Neutrophil (primary cell): ENCODE data around the gene FSD2.

Source experiments
- H3K27ac ChIP-seq: fragments of 200-600 bp; sonication (generic); 2 replicates; pipeline ENCODE4 v1.5.1; 2016; ENCODE audit warnings: mild to moderate bottlenecking, moderate library complexity
- H3K27me3 ChIP-seq: fragments of 200-600 bp; sonication (generic); 2 replicates; pipeline ENCODE4 v1.6.0; 2016; ENCODE audit warnings: mild to moderate bottlenecking
- H3K36me3 ChIP-seq: fragments of 200-600 bp; sonication (generic); 2 replicates; pipeline ENCODE4 v1.5.1; 2017
- H3K4me1 ChIP-seq, 2 experiments: fragments of 200-600 bp in 1 of 2; sonication (generic) in 1 of 2; 1 replicate in 1 of 2; 2 replicates in 1 of 2; pipeline versions ENCODE4 v1.5.1 to v1.6.1; 2013 to 2016; ENCODE audit warnings: low read depth in 1 of 2, low read length in 1 of 2, mild to moderate bottlenecking in 1 of 2, moderate library complexity in 1 of 2; ENCODE audit not compliant: control insufficient read depth in 1 of 2, insufficient read depth in 1 of 2
- H3K4me3 ChIP-seq, 2 experiments: fragments of 200-600 bp in 1 of 2; sonication (generic) in 1 of 2; 1 replicate in 1 of 2; 2 replicates in 1 of 2; pipeline ENCODE4 v1.5.1; 2013 to 2016; ENCODE audit warnings: low read depth in 1 of 2, low read length in 1 of 2, mild to moderate bottlenecking in 1 of 2, moderate library complexity in 1 of 2
- H3K9me3 ChIP-seq: fragments of 200-600 bp; sonication (generic); 2 replicates; pipeline ENCODE4 v1.5.1; 2016
- CTCF ChIP-seq: fragments of 200-600 bp; sonication (generic); IDR thresholded peaks from 2 replicates; pipeline ENCODE4 v1.5.1; 2016; ENCODE audit warnings: antibody characterized with exemption

Gene FSD2

DNA sequence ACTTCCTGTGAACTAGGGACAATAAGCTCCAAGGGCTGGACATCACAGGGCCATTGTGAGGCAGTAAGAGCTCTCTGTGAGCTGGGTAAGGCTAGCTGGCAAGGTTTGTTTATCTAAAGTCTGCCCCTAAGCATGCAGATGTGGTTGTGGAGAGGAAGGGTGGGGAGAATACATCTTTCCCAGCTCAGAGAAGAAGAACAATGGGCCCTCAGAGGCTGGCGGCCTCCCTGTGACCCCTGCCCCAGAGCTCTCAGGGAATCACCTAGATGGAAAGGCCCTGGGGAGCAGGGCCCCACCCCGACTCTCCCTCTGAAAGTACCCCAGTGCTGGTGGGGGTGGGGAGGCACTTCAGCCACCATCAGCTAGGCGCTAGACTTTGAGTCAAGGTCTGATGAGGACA is 91.9 kb downstream of the FSD2 start:
- Histone ChIP-seq H3K36me3 (no peaks in the 10 kb centered on the region), H3K4me1 (peaks cover 7 to 10% of the 10 kb centered on the region in 2 experiments), H3K4me3 (no peak overlapping the region), H3K27me3 (peaks cover 38% of the 10 kb centered on the region), H3K9me3 (no peaks in the 10 kb centered on the region), H3K27ac (no peak overlapping the region)
- no peak for TF ChIP-seq CTCF

DNA sequence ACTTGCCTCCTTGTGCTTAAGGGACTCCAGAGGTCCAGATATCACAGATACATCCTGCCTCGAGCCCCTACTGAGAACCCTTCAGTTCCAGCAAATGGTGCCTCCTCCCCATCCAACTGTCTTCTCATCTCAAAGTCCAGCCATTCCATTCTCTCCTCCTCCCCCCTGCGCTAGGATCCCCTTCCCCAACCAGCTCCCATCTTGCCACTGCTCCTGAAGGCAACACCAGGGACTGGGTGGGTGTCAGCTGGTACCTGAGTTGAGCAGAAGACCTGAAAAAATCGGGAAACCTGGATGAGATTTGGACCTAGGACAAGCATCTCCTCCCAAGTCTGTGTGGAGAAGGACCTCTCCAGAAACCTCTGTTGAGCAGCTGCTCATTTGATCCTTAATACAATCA is 93.8 kb downstream of the FSD2 start:
- no peaks in the 10 kb centered on the region for H3K9me3 ChIP-seq
- no peak for TF ChIP-seq CTCF
- H3K27me3 ChIP-seq = peaks cover 58% of the 10 kb centered on the region
- H3K4me1 ChIP-seq = peaks cover 10 to 13% of the 10 kb centered on the region in 2 experiments
- H3K27ac ChIP-seq = no peak overlapping the region
- no peaks in the 10 kb centered on the region for H3K36me3 ChIP-seq
- H3K4me3 ChIP-seq = no peak overlapping the region

- TF ChIP-seq CTCF = no peak
- Histone ChIP-seq H3K9me3 (no peaks in the 10 kb centered on the region), H3K27ac (no peak overlapping the region), H3K4me3 (no peak overlapping the region), H3K27me3 (peaks cover 63% of the 10 kb centered on the region), H3K4me1 (peaks cover 10 to 13% of the 10 kb centered on the region in 2 experiments), H3K36me3 (no peaks in the 10 kb centered on the region)
Measured at GRCh38 chr15:82710926-82711490, 94.9 kb downstream of the FSD2 start.

- Histone ChIP-seq H3K4me3 (peak overlapping the region; percentile 66 to 68), H3K27me3 (peaks cover 71% of the 10 kb centered on the region), H3K9me3 (no peaks in the 10 kb centered on the region), H3K4me1 (peaks cover 10 to 13% of the 10 kb centered on the region in 2 experiments), H3K27ac (no peak overlapping the region), H3K36me3 (no peaks in the 10 kb centered on the region)
- TF ChIP-seq CTCF = no peak
Measured at GRCh38 chr15:82710208-82710555, 95.7 kb downstream of the FSD2 start.

DNA sequence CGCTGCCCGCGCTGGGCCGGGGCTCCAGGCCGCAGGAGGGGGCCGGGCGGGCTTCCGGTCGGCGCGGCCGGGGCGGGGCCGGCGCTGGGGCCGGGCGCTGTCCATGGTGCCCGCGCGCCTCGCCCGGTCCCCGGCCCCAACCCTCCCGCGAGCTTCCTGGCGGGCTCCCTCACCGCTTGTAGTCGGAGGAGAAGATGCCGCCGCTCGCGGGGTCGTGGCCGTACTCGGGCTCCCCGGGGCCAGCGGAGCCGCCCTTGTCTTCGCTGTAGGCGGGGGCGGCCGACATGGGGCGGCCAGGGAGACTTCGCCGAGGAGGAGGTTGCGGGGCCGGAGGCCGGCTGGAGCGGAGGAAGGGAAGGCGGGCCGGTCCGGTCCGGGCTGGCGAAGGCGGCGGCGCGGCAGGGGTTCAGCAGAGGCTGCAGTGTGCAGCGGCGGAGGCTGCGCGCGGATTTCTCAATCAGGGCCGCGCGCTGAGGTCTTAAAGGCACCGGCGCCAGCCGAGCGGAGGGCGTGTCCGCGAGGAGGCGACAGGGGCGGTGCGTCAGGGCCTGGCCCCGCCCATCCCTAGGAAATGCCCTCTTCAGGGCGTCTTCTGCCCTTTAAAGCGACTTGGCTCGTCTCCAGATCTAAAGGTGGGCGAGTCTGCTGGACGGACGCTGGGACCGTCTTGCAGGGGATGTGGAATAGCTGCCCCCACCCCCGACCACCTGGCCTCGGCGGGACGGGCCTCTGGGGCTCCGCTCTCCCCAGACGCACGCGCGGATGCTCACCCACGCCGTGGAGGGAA is 96.3 kb downstream of the FSD2 start, which contains the start of gene AP3B2:
TSS of gene AP3B2 (minus strand) at position 455 of the 787 bp plus-strand sequence. CDS start at position 286, 169 bp downstream.
- no peaks in the 10 kb centered on the region for H3K36me3 ChIP-seq
- no peaks in the 10 kb centered on the region for H3K9me3 ChIP-seq
- no peak for TF ChIP-seq CTCF
- H3K27ac ChIP-seq = no peak within 1 kb of the TSS
- peaks cover 10 to 13% of the 10 kb centered on the region in 2 experiments for H3K4me1 ChIP-seq
- peaks cover 76% of the 10 kb centered on the region for H3K27me3 ChIP-seq
- peak within 1 kb of the TSS; percentile 66 to 68 for H3K4me3 ChIP-seq
